SK-N-SH (cell line): Measurements from ENCODE around the gene AHRR. TPM values are rescaled to one million over a fixed set of nuclear protein-coding genes. Genes with fewer than 3 reads are reported as not detected.

Experiments used
- CTCF ChIA-PET: fragments of 300-600, 350-600 bp; formaldehyde crosslinking; extraction: SDS; loops from one replicate; lab custom pipeline; 2021; lab: Yijun Ruan, JAX
- POLR2A ChIA-PET: fragments of 350-600 bp; sonication (Branson Sonifier 250); formaldehyde crosslinking; extraction: SDS; loops from one replicate; lab custom pipeline; 2020; ENCODE audit warnings: antibody characterized with exemption, inconsistent platforms; lab: Yijun Ruan, JAX
- DNase-seq: peaks from one replicate; pipeline ENCODE4 v3.0.0; 2012
- H2AFZ ChIP-seq: fragments of 200-600 bp; sonication (generic); 2 replicates; pipeline ENCODE4 v1.8.1; 2016; ENCODE audit warnings: antibody characterized with exemption, mild to moderate bottlenecking, low read depth
- H3F3A ChIP-seq: fragments of 200-600 bp; sonication (generic); replicated peaks from 2 replicates; pipeline ENCODE3; 2016; ENCODE audit warnings: antibody characterized with exemption, mild to moderate bottlenecking; ENCODE audit not compliant: insufficient read depth
- H3K27ac ChIP-seq, 2 experiments: fragments of 200-500 bp in 1 of 2; fragments of 200-600 bp in 1 of 2; sonication (Bioruptor generic) in 1 of 2; sonication (generic), shearing (Covaris generic) in 1 of 2; 2 replicates each; pipeline versions ENCODE4 v1.5.1 to v1.6.1; 2014 to 2016; ENCODE audit warnings: low read depth in 2 of 2, inconsistent platforms in 1 of 2, low read length in 1 of 2, mild to moderate bottlenecking in 1 of 2, mixed read lengths in 1 of 2
- H3K27me3 ChIP-seq: fragments of 200-600 bp; sonication (generic), shearing (Covaris generic); 2 replicates; pipeline ENCODE4 v1.6.1; 2016; ENCODE audit warnings: mixed run types; ENCODE audit not compliant: insufficient read depth
- H3K36me3 ChIP-seq, 2 experiments: fragments of 200-500 bp in 1 of 2; fragments of 200-600 bp in 1 of 2; sonication (Bioruptor generic) in 1 of 2; sonication (generic) in 1 of 2; replicated peaks in 1 of 2; 2 replicates each; pipeline versions ENCODE3 to v1.5.1; 2014 to 2016; ENCODE audit warnings: low read length in 1 of 2, mild to moderate bottlenecking in 1 of 2; ENCODE audit not compliant: insufficient read depth in 2 of 2, control insufficient read depth in 1 of 2
- H3K4me1 ChIP-seq, 2 experiments: fragments of 200-500 bp in 1 of 2; fragments of 200-600 bp in 1 of 2; sonication (Bioruptor generic) in 1 of 2; sonication (generic), shearing (Covaris generic) in 1 of 2; 2 replicates each; pipeline versions ENCODE4 v1.5.1 to v1.6.1; 2014 to 2016; ENCODE audit warnings: low read depth in 1 of 2, low read length in 1 of 2, mixed run types in 1 of 2; ENCODE audit not compliant: insufficient read depth in 2 of 2, control insufficient read depth in 1 of 2
- H3K4me2 ChIP-seq: fragments of 200-600 bp; sonication (generic), shearing (Covaris generic); 2 replicates; pipeline ENCODE4 v1.6.1; 2017; ENCODE audit warnings: mixed run types
- H3K4me3 ChIP-seq, 2 experiments: fragments of 200-500 bp in 1 of 2; fragments of 200-600 bp in 1 of 2; sonication (Bioruptor generic) in 1 of 2; sonication (generic), shearing (Covaris generic) in 1 of 2; 2 replicates each; pipeline versions ENCODE4 v1.5.1 to v1.8.1; 2014 to 2016; ENCODE audit warnings: low read depth in 2 of 2, inconsistent platforms in 1 of 2, low read length in 1 of 2, mild to moderate bottlenecking in 1 of 2, mixed read lengths in 1 of 2, moderate library complexity in 1 of 2
- H3K79me2 ChIP-seq: fragments of 200-600 bp; sonication (generic); 2 replicates; pipeline ENCODE4 v1.8.1; 2017; ENCODE audit warnings: mild to moderate bottlenecking; ENCODE audit not compliant: insufficient read depth
- H3K9ac ChIP-seq: fragments of 200-600 bp; sonication (generic); 2 replicates; pipeline ENCODE4 v1.6.1; 2017; ENCODE audit warnings: mixed run types
- H3K9me2 ChIP-seq: fragments of 200-600 bp; sonication (generic); 2 replicates; pipeline ENCODE4 v1.6.1; 2017; ENCODE audit warnings: mixed run types
- H3K9me3 ChIP-seq: fragments of 200-600 bp; sonication (generic); 2 replicates; pipeline ENCODE4 v1.6.1; 2017; ENCODE audit warnings: mixed run types, mild to moderate bottlenecking, moderate library complexity
- H4K20me1 ChIP-seq: fragments of 200-600 bp; sonication (generic); 2 replicates; pipeline ENCODE4 v1.6.1; 2017; ENCODE audit warnings: mild to moderate bottlenecking, mixed run types; ENCODE audit not compliant: insufficient read depth
- ELF1 ChIP-seq: IDR thresholded peaks from 2 replicates; pipeline ENCODE4 v1.4.0; 2012
- EZH2phosphoT487 ChIP-seq: fragments of 200-600 bp; sonication (generic); IDR thresholded peaks from 2 replicates; pipeline ENCODE4 v1.6.1; 2017; ENCODE audit warnings: low read depth, mixed run types, mild to moderate bottlenecking, antibody characterized with exemption, moderate library complexity, borderline replicate concordance
- FOXJ3 ChIP-seq: sonication (generic); formaldehyde crosslinking; IDR thresholded peaks from 2 replicates; pipeline ENCODE4 v1.5.1; 2020; ENCODE audit warnings: mild to moderate bottlenecking, missing genetic modification reagents
- FOXM1 ChIP-seq: IDR thresholded peaks from 2 replicates; pipeline ENCODE4 v1.4.0; 2012; ENCODE audit warnings: low read depth, mild to moderate bottlenecking
- GABPA ChIP-seq: IDR thresholded peaks from 2 replicates; pipeline ENCODE4 v1.4.0; 2012; ENCODE audit warnings: low read depth, mild to moderate bottlenecking
- JUND ChIP-seq: IDR thresholded peaks from 2 replicates; pipeline ENCODE4 v1.4.0; 2012
- MEF2A ChIP-seq: IDR thresholded peaks from 2 replicates; pipeline ENCODE4 v1.4.0; 2012; ENCODE audit warnings: low read depth, borderline replicate concordance
- MXI1 ChIP-seq: IDR thresholded peaks from 2 replicates; pipeline ENCODE4 v1.6.1; 2012; ENCODE audit warnings: mild to moderate bottlenecking, low read depth, low read length, improper control_type of control experiment
- NFIC ChIP-seq: IDR thresholded peaks from 2 replicates; pipeline ENCODE4 v1.4.0; 2012; ENCODE audit warnings: borderline replicate concordance
- NRF1 ChIP-seq: IDR thresholded peaks from 2 replicates; pipeline ENCODE4 v1.6.1; 2012; ENCODE audit warnings: low read depth, mild to moderate bottlenecking, low read length
- POLR2AphosphoS5 ChIP-seq: IDR thresholded peaks from 2 replicates; pipeline ENCODE4 v1.6.1; 2012; ENCODE audit warnings: low read depth, low read length
- RAD21 ChIP-seq: IDR thresholded peaks from 2 replicates; pipeline ENCODE4 v1.6.1; 2012; ENCODE audit warnings: mild to moderate bottlenecking, low read length
- RFX5 ChIP-seq: IDR thresholded peaks from 2 replicates; pipeline ENCODE4 v1.6.1; 2012; ENCODE audit warnings: mild to moderate bottlenecking, improper control_type of control experiment, low read length
- TCF12 ChIP-seq: IDR thresholded peaks from 2 replicates; pipeline ENCODE4 v1.4.0; 2012
- WGBS: methylation state at CpG from one replicate; pipeline ENCODE4 v1.1.6; 2017; ENCODE audit warnings: low lambda C conversion rate; 5-methylcytosine and 5-hydroxymethylcytosine counted together
- polyA plus RNA-seq, 3 experiments: library from polyadenylated mRNA; depleted of rRNA; stranded (reverse); fragments of >200 nt; gene quantifications; 2 replicates each; pipeline ENCODE4 v1.2.3, GENCODE V29; 2012
- TF ChIP-seq, protein P1 (sequence below): fragments of 200-600 bp; sonication (generic); IDR thresholded peaks from 2 replicates; pipeline ENCODE4 v1.6.1; 2017; ENCODE audit warnings: antibody characterized with exemption, mild to moderate bottlenecking, moderate library complexity
- TF ChIP-seq, protein P2 (sequence below): fragments of 150-350 bp; IDR thresholded peaks from 2 replicates; pipeline ENCODE4 v1.6.1; 2017; ENCODE audit warnings: antibody characterized with exemption, low read length, low read depth, borderline replicate concordance
- TF ChIP-seq, protein P3 (sequence below): IDR thresholded peaks from 2 replicates; pipeline ENCODE4 v1.4.0; 2012; ENCODE audit warnings: low read depth
- TF ChIP-seq, protein P4 (sequence below): fragments of 150-350 bp; IDR thresholded peaks from 2 replicates; pipeline ENCODE4 v1.6.1; 2016; ENCODE audit warnings: mild to moderate bottlenecking, low read depth, low read length
- TF ChIP-seq, protein P5 (sequence below): IDR thresholded peaks from 2 replicates; pipeline ENCODE4 v1.6.1; 2012; ENCODE audit warnings: mild to moderate bottlenecking, low read depth, low read length, moderate library complexity

The AHRR gene
- polyA plus RNA-seq, 1 of the 3 experiments (the other 2 are of a cell fraction): 0.71 TPM

DNA sequence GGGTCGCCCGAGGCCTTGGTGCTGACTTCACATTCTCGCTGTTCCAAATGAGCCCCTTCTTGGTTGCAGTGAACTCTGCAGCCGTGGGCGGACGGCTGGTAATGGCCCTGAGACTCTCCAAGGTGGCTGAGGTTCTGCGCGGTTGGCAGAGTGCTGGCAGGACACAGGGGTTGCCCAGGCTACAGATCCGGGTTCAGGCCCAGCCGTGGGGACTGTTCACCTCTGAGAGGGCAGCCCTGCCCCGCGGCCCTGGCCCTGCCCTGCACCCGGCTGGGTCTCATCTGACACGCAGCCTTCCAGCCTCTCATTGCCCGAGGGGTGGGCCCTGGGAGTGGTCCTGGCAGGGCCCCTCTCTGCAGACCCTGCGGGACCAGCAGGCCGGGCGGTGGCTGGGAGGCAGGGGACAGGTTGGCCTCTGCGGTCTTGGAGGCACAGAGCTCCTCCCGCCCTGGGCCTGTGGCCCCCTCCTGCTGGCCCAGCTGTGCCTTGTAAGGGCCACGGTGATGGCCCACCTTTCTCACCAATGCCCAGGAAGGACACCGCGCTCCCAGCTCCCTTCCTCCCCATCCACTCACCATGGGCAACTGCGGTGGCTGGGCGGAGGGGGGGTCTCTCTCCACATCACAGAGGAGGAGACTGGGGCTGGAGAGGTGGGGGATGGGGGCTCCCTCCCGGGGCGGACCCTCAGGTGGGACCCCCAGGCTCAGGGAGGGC, 51.6 kb downstream of the AHRR start:
- no peak for DNase-seq
- no peak for TF ChIP-seq MEF2A
- no peak for TF ChIP-seq NFIC
- TF ChIP-seq, protein P1, sequence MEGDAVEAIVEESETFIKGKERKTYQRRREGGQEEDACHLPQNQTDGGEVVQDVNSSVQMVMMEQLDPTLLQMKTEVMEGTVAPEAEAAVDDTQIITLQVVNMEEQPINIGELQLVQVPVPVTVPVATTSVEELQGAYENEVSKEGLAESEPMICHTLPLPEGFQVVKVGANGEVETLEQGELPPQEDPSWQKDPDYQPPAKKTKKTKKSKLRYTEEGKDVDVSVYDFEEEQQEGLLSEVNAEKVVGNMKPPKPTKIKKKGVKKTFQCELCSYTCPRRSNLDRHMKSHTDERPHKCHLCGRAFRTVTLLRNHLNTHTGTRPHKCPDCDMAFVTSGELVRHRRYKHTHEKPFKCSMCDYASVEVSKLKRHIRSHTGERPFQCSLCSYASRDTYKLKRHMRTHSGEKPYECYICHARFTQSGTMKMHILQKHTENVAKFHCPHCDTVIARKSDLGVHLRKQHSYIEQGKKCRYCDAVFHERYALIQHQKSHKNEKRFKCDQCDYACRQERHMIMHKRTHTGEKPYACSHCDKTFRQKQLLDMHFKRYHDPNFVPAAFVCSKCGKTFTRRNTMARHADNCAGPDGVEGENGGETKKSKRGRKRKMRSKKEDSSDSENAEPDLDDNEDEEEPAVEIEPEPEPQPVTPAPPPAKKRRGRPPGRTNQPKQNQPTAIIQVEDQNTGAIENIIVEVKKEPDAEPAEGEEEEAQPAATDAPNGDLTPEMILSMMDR: no peak
- TF ChIP-seq FOXJ3: no peak
- TF ChIP-seq ELF1: no peak
- no peak for TF ChIP-seq NRF1
- TF ChIP-seq, protein P2, sequence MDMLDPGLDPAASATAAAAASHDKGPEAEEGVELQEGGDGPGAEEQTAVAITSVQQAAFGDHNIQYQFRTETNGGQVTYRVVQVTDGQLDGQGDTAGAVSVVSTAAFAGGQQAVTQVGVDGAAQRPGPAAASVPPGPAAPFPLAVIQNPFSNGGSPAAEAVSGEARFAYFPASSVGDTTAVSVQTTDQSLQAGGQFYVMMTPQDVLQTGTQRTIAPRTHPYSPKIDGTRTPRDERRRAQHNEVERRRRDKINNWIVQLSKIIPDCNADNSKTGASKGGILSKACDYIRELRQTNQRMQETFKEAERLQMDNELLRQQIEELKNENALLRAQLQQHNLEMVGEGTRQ: no peak
- no peak for TF ChIP-seq TCF12
- TF ChIP-seq RAD21: no peak
- TF ChIP-seq FOXM1: no peak
- TF ChIP-seq MXI1: no peak
- TF ChIP-seq, protein P3, sequence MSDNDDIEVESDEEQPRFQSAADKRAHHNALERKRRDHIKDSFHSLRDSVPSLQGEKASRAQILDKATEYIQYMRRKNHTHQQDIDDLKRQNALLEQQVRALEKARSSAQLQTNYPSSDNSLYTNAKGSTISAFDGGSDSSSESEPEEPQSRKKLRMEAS: no peak
- no peak for TF ChIP-seq RFX5
- TF ChIP-seq EZH2phosphoT487: no peak
- no peak for TF ChIP-seq JUND
- TF ChIP-seq, protein P4, sequence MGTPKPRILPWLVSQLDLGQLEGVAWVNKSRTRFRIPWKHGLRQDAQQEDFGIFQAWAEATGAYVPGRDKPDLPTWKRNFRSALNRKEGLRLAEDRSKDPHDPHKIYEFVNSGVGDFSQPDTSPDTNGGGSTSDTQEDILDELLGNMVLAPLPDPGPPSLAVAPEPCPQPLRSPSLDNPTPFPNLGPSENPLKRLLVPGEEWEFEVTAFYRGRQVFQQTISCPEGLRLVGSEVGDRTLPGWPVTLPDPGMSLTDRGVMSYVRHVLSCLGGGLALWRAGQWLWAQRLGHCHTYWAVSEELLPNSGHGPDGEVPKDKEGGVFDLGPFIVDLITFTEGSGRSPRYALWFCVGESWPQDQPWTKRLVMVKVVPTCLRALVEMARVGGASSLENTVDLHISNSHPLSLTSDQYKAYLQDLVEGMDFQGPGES: no peak
- TF ChIP-seq, protein P5, sequence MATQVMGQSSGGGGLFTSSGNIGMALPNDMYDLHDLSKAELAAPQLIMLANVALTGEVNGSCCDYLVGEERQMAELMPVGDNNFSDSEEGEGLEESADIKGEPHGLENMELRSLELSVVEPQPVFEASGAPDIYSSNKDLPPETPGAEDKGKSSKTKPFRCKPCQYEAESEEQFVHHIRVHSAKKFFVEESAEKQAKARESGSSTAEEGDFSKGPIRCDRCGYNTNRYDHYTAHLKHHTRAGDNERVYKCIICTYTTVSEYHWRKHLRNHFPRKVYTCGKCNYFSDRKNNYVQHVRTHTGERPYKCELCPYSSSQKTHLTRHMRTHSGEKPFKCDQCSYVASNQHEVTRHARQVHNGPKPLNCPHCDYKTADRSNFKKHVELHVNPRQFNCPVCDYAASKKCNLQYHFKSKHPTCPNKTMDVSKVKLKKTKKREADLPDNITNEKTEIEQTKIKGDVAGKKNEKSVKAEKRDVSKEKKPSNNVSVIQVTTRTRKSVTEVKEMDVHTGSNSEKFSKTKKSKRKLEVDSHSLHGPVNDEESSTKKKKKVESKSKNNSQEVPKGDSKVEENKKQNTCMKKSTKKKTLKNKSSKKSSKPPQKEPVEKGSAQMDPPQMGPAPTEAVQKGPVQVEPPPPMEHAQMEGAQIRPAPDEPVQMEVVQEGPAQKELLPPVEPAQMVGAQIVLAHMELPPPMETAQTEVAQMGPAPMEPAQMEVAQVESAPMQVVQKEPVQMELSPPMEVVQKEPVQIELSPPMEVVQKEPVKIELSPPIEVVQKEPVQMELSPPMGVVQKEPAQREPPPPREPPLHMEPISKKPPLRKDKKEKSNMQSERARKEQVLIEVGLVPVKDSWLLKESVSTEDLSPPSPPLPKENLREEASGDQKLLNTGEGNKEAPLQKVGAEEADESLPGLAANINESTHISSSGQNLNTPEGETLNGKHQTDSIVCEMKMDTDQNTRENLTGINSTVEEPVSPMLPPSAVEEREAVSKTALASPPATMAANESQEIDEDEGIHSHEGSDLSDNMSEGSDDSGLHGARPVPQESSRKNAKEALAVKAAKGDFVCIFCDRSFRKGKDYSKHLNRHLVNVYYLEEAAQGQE: no peak
- TF ChIP-seq GABPA: no peak
- TF ChIP-seq POLR2AphosphoS5: no peak
- TF ChIP-seq, all 33 proteins: peak for 0
- 72% methylated on average over 10 of the region's 27 CpGs for WGBS
- H3K4me3 ChIP-seq: peak overlapping the region in 1 of 2 experiments; percentile 38; a peak in 2 of 4 replicates
- peaks cover 9% of the 10 kb centered on the region; the same call in 1 of the 2 replicates for H3K27me3 ChIP-seq
- peaks cover 0 to 10% of the 10 kb centered on the region in 2 experiments; a peak in 1 of 4 replicates for H3K4me1 ChIP-seq
- no peaks in the 10 kb centered on the region for H3K9me2 ChIP-seq
- no peaks in the 10 kb centered on the region for H3K9me3 ChIP-seq
- no peak overlapping the region for H3K27ac ChIP-seq
- ChIA-PET CTCF (interaction anchor here (1.0 kb wide), 1 partner anchor 73 kb away, joined by 3 read pairs; no protein-coding TSS in a partner anchor), POLR2A (no interaction called here)
- no peaks in the 10 kb centered on the region for H3K79me2 ChIP-seq
- no peak overlapping the region for H2AFZ ChIP-seq
- no peak overlapping the region for H3K9ac ChIP-seq
- H3K36me3 ChIP-seq: no peaks in the 10 kb centered on the region
- no peaks in the 10 kb centered on the region for H3F3A ChIP-seq
- no peaks in the 10 kb centered on the region for H4K20me1 ChIP-seq
- no peak overlapping the region for H3K4me2 ChIP-seq
